Liver (tissue), 3 donors: ENCODE data around the gene GHDC.

Experiments
- RXRA ChIP-seq, 2 donors: IDR thresholded peaks; 2 replicates each; pipeline ENCODE4 v1.6.1; 2017 to 2018; ENCODE audit warnings: antibody characterized with exemption in 2 of 2, mild to moderate bottlenecking in 1 of 2
- TF ChIP-seq, protein P1 (sequence below): fragments of 150-350 bp; IDR thresholded peaks from 2 replicates; pipeline ENCODE4 v1.5.1; 2017; ENCODE audit warnings: improper control_type of control experiment, low read depth, low read length; ENCODE audit not compliant: missing input control
- donor health status: healthy.
- donor health status: healthy.

DNA sequence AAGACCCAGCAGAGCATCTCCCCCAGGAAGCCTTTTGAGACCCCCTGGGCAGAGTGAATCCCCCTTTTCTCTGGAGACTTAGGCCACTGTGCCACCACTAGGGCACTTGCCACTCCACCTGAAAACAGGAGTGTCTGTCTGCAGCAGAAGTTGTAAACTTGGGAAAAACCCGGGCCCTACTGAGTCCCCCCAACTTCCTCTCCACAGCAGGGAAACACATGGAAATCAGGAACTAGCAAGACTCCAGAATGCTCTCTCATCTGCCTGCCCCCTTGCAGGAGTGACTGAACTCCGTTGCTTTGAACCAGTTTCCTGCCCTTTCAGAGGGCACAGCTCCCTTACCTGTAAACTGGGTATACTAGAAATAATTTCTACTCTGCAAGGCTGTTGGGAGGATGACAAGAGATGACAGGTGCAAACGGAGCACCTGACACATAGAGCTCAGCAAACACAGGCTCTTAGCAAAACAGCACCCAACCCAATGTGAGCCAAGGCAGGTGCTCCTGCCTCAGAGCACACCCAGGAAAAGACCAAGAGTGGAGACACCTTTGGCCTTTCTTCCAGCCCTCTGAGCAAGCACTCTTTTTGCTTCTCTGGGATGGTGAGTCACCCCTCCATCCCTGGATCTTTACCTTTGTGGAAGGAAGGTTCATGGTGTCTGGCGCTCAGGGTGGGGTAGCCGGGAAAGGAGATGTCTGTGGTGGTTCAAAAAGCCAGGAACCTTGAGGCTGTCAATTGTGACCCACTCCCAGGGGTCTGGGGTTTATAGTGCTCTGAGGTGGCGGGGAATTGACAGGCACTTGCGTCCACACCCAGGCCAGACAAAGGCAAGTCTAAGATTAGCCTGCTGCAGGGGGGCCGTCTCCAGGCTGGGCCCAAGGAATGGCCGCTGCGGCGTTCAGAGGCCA, 9.3 kb downstream of the GHDC start, which contains the start of gene HCRT:
- TF ChIP-seq, protein P1, sequence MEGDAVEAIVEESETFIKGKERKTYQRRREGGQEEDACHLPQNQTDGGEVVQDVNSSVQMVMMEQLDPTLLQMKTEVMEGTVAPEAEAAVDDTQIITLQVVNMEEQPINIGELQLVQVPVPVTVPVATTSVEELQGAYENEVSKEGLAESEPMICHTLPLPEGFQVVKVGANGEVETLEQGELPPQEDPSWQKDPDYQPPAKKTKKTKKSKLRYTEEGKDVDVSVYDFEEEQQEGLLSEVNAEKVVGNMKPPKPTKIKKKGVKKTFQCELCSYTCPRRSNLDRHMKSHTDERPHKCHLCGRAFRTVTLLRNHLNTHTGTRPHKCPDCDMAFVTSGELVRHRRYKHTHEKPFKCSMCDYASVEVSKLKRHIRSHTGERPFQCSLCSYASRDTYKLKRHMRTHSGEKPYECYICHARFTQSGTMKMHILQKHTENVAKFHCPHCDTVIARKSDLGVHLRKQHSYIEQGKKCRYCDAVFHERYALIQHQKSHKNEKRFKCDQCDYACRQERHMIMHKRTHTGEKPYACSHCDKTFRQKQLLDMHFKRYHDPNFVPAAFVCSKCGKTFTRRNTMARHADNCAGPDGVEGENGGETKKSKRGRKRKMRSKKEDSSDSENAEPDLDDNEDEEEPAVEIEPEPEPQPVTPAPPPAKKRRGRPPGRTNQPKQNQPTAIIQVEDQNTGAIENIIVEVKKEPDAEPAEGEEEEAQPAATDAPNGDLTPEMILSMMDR: no peak
- no peak for TF ChIP-seq RXRA (IDR thresholded peaks at IDR 0.05)
